ENCODE data around the gene C2orf74.
"Not testable (repeated sequence)": the region's sequence is repeated elsewhere in the genome, so short reads cannot be mapped to it uniquely, and the experiment has no call there.

The C2orf74 gene

DNA sequence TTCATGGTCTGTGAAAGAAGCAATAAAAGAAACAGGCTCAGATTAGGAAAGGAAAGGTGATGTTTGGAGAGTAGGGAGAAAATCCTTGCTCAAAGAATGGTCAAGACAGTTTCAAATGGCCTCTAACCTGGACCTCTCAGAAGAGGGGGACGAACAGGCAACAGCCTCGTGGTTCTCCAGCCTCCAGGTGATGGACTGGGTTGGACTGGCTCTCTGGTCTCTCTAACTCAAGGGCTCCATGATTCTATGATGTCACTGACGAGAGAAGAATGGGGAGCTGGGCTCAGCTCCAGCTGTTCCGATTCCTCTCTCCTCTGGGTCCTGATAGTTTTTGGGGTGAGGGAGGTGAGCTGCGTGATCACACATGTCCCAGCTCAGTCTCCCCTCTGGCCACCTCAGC, at the start of gene C2orf74:
C2orf74 (plus strand) TSS at position 301 of the 400 bp plus-strand sequence. CDS start 327 bp downstream, outside the sequence.
- no peak for DNase-seq (ENCODE audit: low read depth in 3 of 3)

DNA sequence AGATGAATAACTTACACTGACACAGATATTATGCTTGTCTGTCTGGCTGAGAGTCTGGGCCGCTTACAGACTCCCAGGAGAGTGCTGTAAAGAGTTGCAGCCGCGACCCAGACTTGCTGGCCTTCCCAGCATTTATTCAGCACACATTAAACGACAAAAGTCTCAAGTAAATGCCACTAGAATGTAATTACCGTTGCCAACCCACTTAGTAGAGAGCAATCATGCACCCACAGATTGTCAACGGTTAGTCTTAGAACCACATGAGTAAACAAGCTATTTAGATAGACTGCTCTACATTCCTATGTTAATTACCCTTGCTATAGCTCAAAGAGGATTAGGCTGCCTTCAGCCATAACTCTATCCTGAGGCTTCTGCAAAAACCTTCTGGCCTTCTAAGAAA, 47.8 kb upstream of the C2orf74 start:
- DNase-seq (ENCODE audit: low read depth in 3 of 3) = no peak

DNA sequence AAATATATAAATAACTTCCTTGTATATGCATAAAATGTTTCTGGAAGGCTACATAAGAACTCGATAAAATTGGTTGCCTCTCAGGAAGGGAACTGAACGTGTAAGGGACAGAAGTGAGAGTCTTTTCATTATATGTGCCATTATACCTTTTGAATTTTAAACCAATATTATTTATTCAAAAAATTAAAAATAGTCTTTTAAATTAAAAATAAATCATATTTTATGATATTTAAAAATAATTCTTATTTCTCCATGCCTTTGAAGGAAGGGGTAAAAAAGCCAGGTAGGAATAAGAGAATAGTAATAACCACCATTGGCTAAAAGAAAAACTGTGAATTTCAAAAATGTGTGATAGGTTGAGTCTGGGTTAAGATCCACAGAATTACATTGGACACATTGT, 45.7 kb upstream of the C2orf74 start:
- DNase-seq (ENCODE audit: low read depth in 3 of 3) = no peak

DNA sequence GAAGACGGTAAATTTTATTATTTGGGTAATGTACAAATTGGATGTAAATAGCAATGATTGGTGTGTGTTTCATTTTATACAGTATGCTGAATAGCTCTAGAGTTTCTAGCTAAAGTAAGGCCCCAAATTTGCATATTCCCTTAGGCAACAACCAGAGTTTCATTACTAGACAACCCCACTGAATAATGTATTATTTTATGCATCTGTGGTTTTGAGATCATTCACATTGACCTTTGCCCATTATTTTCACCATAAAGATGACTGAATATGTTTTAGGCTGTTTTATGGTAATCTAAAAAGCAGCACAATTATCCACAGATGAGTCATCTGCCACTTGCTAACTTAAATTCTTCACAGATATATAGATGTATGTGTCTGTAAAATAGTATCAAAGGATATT, 44.5 kb upstream of the C2orf74 start:
- no peak for DNase-seq (ENCODE audit: low read depth in 3 of 3)

DNA sequence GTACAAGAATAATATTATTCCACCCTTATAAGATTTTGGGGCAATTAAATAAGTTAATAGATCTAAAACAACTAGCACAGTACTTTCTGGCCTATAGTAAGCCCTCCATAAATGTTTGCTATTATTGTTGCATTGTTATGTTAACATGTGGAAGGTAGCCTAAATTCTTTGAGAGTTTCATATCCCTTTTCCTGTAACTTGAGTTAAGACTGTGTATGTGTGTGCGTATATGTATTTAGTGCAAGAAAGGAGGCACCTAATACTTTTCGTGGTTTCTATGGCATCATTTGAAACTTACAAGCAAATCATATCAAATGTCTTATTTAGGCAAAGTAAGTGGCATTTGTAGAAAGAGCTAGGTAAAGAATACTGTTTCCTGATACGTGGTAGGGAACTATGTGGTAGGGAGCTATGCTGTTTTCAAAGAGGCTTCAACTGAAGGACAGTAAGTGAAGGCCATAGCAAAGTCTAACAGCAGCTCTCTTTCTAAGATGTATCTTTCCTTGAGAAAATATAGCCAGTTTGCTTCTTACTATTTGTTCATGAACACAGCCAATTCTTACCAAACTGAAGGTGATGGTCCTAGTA, 36.8 kb upstream of the C2orf74 start:
- no peak for DNase-seq (ENCODE audit: low read depth in 3 of 3)

DNA sequence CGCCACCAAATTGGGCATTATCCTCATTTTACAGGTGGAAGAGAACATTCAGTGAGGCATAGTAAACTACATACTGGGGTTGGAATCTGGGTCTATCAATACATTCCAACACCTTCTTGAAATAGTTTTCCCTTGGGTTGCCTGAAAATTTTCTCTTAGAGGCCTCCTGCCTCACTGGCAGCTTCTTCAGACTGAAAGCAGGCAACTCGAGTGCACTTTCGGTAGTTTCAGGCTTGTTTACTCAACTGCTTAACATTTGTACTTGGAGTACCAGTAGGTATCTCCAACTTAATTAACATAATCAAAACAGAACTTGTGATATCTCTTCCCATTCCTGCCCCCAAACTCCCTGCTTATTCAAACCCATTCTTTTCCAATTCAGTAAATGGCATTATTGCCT, 36.2 kb upstream of the C2orf74 start:
- DNase-seq (ENCODE audit: low read depth in 3 of 3) = no peak

DNA sequence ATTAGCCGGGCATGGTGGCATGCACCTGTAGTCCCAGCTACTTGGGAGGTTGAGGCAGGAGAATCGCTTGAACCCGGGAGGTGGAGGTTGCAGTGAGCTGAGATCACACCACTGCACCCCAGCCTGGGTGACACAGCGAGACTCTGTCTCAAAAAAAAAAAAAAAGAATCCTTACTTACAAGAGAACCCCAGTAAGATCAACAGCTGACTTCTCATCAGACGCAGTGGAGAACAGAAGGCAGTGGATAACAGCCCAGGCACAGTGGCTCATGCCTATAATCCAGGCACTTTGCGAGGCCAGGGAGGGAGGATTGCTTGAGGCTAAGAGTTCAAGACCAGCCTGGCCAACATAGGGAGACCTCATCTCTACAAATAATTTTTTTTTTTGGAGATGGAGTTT, 33.9 kb upstream of the C2orf74 start:
- not testable (repeated sequence) for DNase-seq (ENCODE audit: low read depth in 3 of 3)

DNA sequence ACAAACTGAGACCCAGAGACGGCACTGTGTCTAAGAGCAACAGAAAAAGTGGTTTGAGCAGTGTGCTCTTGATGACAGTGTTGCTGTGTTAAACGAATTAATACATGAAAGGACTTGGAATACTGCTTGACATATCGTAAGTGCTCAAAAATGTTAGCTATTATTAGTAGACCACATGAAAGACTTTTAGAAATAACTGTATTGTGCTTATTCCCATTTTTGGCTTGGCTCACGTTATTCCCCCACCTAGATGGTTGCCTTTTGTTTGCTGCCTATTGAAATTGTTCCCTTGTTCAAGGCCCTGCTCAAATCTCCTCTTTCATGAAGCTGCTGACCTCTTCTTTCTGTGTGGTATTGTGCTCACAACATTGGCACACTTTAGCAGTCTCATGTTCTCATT, 27.8 kb upstream of the C2orf74 start:
- DNase-seq (ENCODE audit: low read depth in 3 of 3) = no peak

DNA sequence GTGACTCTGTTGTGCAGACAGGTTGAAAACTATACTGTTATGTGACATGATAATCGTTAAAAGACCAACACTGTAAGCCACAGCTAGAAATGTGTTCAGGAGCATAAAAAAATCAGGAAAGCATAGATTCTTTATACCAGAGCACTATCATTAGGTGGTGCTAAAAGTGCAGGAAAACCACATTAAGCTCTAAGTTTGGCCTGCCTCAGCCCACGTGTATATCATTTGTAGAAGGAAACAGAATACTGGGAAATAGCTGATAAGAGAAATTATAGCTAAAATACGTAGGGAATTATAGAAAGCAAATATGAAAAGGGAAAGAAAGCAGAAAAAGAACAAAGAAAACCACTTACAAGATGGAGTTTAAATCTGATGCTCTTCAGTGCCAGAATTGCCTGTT, 26.5 kb upstream of the C2orf74 start:
- DNase-seq (ENCODE audit: low read depth in 3 of 3) = no peak

DNA sequence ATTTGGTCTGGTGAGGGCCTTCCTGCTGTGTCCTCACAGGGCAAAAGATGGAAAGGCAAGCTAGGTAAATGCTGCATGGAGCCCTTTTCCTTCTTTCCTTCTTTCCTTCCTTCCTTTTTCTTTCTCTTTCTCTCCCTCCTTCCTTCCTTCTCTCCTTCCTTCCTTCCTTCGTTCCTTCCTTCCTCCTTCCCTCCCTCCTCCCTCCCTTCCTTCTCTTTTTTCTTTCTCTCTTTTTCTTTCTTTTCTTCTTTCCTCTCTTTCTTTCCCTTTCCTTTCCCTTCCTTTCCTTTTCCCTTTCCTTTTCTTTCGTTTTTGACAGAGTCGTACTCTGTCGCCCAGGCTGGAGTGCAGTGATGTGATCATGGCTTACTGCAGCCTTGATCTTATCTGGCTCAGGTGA, 23.1 kb upstream of the C2orf74 start:
- DNase-seq (ENCODE audit: low read depth in 3 of 3) = no peak

DNA sequence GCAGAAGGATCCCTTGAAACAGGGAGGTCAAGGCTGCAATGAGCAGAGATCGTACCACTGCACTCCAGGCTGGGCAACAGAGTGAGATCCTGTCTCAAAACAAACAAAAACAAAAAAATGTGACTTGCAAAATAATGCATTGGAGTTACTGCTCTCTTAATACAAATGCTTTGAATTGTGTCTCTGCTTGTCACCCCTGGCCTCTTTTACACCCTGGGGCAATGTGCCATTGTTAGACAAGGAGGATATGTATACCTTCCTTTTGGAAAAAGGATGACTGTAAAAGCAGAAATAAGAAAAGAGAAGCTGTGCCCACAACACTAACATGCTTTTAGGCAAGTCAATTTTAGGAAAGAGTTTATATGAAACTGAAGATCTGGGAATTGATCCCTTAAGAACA, 20.8 kb upstream of the C2orf74 start:
- DNase-seq (ENCODE audit: low read depth in 3 of 3) = no peak

DNA sequence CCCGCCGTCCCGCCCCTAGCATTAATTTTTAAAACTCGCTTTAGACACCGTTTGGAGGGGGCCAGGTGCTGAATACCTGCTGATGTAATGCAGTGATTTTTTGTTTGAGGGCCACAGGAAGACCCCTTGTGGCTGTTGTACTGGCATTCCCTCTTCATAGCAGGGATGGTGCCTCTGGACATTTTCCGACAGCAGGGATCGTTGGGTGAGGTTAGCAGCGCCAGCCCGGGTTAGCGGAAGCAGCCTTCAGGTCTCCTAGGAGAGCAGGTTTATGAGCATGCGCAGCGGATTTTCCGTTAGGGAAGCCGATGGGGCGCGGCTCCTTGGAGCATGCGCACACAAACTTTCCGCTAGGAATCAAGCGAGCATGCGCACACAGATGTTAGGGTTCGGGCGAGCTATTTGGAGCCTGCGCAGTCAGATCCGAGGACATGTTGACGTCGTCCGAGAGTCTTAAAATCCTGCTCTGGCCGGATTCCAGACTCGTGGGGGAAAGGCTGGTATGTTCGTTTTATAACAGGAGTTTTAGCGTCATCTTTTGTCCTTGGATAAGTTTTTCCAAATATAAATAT, 17.2 kb upstream of the C2orf74 start:
- DNase-seq (ENCODE audit: low read depth in 3 of 3) = peak; percentile 89 to 91 (median 90)

DNA sequence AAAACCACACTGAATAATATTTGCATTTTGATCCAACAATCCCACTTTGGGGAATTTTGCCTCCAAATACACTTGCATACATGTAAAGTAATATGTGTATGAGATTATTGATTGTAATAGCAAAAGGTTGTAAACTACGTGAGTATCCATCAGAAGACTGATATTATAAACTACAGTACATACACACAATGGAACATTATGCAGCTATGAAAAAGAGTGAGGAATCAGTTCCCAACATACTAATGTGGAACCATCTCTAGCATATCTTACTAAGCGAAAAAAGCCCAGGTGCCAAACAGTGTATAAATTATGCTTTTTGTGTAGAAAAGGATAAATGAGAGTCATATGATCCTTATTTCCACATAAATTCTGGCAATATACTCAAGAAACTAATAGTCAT, 16.0 kb upstream of the C2orf74 start:
- no peak for DNase-seq (ENCODE audit: low read depth in 3 of 3)

DNA sequence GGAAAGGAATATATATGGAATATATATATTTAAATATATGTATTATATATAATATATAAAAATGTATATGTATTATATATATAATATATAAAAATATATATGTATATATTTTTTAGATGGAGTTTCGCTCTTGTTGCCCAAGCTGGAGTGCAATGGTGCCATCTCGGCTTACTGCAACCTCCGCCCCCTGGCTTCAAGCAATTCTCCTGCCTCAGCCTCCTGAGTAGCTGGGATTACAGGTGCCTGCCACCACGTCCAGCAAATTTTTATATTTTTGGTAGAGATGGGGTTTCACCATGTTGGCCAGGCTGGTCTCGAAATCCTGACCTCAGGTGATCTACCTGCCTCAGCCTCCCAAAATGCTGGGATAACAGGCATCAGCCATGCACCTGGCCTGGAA, 13.9 kb upstream of the C2orf74 start:
- DNase-seq (ENCODE audit: low read depth in 3 of 3) = not testable (repeated sequence)

DNA sequence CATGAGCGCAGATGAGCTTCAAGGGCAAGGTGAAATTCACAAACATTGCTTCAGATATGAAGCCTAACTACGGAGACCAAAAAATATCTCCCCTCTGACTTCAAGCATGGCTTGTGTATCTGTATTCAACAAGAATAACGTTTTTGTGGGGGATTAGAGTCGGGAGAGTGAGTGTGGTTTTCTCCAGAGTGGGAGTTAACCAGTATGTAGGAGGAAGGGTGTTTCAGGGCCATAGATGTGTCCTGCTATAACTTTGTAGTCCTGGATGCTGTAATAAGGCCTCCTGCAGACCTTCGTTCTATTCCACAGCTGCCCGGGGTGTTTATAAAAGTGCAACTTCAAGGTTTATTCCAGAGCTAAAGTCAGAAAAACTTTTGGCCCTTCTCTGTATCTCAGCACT, 12.9 kb upstream of the C2orf74 start:
- no peak for DNase-seq (ENCODE audit: low read depth in 3 of 3)

DNA sequence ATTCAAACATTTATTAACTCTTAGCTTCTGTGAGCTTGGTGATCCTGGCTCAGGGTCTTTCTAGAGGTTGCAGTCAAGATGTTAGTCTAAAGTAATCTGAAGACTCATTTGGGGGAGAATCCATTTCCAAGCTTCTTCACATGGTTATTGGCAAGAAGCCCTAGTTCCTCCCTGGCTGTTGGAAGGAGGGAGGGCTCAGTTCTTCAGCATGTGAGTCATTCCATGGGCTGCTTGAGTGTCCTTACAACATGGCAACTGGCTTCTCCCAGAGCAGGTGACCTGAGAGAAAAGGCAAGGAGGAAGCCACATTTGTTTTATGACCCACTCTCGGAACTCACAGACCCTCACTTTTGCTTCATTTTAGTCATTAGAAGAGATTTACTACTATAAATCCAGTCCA, 10.6 kb upstream of the C2orf74 start:
- DNase-seq (ENCODE audit: low read depth in 3 of 3) = no peak

DNA sequence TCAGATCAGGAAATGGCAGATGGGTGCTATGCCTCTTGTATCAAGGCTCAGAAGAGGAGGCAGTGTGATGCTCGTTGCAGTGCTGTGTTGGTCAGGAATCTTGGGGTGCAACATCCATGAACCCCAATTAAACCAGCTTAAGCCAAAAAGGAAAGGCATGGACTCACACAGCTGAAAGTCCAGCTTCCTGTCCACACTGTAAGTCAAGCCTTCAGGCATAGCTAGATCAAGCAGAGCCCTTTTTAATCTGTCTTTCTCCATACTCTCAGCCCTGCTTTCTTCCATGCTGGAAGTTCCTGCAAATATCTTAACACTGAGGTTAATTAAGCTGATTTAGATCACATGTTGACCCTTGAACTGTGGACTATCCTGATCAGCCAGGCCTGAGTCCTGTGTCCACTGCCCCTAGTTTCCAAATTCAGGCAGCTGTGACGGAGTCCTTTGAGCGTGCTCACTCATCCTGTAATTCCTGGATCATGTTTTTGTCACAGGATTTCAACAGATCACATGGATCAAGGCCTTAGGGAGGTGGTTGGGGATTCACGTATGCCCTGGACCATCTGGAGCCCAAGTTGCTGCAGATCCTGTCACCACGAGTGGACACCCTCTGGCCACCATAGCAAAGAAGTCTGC, 4.5 kb upstream of the C2orf74 start:
- DNase-seq (ENCODE audit: low read depth in 3 of 3) = no peak

DNA sequence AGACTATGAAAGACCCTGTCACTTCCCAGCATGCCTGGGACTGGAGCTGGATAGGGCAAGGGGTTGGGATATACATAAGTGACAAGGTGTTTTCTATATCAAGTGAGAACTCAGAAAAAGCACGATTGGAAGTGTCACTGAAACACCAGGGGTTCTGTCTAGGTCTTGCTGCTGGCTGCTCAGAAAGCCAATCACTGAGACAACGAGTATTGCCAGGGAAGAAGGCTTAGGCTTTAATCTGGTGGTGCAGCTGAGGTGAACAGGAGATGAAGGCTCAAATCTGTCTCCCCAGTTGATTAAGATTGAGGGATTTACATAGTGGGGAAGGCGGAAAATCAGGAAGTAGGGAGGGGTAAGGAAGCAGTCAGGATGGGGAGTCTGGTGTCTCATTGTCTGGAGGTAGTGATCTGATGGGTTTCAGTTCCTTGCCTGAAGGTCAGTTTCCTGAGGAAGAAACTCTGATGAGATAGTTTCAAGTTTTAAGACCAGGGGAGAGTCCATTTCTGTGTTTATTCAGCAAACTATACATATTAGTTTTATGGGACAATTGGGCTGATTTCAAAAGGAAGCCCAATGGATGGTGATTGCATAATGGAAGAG, 3.5 kb upstream of the C2orf74 start:
- no peak for DNase-seq (ENCODE audit: low read depth in 3 of 3)

DNA sequence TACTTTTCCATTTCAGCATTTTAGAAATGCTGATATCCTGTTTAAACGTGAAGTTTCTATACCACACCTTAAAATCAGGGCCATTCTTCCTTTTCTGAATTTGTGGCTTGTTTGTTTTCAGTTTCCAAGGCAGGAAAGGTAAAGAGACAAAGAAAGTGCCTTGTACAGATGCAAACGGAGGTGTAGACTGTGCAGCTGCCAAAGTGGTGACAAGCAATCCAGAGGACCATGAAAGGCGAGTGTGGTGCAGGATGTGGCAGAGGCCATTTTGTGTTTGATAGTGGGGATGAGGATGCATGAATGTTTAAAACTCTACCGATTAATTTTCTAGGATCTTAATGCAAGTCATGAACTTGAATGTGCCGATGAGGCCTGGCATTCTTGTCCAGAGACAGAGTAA, 733 bp downstream of the C2orf74 start:
- no peak for DNase-seq (ENCODE audit: low read depth in 3 of 3)

DNA sequence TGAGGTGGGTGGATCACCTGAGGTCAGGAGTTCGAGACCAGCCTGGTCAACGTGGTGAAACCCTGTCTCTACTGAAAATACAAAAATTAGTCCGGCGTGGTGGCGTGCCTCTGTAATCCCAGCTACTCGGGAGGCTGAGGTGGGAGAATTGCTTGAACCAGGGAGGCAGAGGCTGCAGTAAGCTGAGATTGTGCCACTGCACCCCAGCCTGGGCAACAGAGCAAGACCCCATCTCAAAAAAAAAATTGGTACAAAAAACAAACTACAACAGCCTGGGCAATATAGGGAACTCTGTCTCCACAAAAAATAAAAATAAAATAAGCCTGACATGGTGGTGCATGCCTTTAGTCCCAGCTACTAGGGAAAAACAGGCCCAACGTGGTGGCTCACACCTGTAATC, 3.1 kb downstream of the C2orf74 start:
- not testable (repeated sequence) for DNase-seq (ENCODE audit: low read depth in 3 of 3)

DNA sequence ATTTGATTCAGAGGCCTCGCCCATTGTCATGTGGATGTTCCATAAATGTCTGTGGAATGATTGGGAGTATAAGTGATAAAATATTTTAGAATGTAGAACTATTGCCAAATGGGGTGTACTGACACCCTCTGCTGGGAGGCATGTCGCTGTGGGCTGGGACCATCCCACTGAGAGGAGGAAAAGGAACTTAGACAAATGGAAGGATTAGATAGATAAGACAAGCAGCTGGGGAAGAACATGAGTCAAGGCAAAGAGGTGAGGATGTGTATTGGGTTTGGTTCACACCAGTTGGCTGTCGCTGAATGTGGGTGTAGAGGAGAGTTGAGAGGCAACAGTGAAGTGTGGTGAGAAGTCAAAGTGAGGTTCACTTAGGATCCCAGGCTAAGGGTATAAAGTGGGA, 4.0 kb downstream of the C2orf74 start:
- no peak for DNase-seq (ENCODE audit: low read depth in 3 of 3)

DNA sequence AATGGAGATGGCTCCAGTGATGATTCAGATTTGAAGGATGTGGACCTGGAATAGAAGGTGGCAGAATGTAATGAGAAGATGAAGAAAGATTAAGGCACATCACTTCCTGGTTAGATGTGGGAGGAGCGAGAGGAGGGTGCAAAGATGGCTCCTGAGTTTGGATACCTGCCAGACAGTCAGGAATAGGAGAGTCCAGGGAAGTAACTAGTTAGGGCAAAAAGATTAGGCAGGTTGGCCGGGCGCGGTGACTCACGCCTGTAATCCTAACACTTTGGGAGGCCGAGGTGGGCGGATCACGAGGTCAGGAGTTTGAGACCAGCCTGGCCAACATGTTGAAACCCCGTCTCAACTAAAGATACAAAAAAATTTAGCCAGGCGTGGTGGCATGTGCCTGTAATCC, 5.6 kb downstream of the C2orf74 start:
- no peak for DNase-seq (ENCODE audit: low read depth in 3 of 3)

DNA sequence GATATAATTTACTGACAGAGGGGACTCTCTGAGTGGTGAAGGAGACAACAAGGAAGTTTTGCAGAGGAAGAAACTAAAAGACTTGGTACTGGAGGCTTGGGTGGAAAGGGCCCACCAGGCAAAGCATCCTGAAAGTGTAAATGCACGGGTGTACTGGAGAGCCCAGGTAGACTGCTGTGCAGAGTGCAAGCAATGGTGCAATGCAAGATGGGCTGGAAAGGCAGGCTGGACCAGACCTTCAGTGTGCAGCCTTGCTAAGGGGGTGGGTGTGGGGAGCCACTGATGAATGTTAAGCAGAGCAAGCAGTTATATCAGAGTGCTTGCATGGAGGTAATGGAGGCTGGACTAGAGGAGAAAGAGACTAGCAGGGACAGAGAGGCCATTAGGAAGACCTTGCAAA, 10.7 kb downstream of the C2orf74 start:
- no peak for DNase-seq (ENCODE audit: low read depth in 3 of 3)

Data from stimulated activated CD4-positive, alpha-beta T cell treated with anti-CD3 and anti-CD28 coated beads, TNF-alpha, amount 100 ng/mL, for 48 hours (primary cell).